ENCODE data around the gene PJA1. TPM values are rescaled to one million over a fixed set of nuclear protein-coding genes. Genes with fewer than 3 reads are reported as not detected.
A peak's percentile ranks its signal among the peaks of the same experiment; 100 is the strongest.

Gene PJA1
- total and polyA plus RNA-seq, 12 donors = 4.7 to 49.6 (median 23.4) TPM

DNA sequence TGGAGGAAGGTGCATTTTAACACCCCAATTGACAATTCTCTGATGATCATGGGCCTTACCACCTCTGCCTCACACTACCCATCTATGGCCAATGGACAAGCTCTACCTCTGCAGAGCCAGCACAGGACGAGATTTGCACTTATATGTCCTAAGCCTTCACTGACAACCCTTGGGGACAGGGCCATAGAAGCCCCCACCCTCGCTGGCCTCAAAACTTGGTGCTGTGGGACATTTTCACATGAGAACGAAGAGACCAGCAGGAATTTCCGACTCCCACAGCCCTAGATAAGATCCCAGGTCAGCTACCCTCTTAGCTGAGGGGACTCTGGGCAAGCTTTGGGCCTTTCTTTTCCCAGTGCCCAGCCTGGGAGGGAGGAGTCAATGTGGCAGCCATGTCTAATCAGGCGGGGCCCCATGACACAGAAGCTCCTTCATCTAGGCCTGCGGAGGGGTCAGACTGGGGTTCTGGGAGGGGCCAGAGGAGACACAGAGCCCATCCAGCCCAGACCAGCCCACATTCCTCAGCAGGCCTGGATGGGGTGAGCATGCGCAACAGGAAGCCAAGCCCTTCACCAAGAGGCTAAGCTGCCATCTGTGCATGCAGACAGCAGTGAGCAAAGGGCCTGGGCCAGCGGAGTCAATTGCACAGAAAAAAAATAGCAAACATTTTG lies 12.1 kb downstream of the PJA1 start:
- Histone ChIP-seq H3K36me3 (replicated peaks in 1 of 2) (no peaks in the 10 kb centered on the region), H3K9me3 (replicated peaks in 1 of 3) (no peaks in the 10 kb centered on the region), H3K4me3 (no peak overlapping the region), H3K27ac (peak overlapping the region in 2 of 5 donors; percentile 9 to 13), H3K27me3 (peaks cover 28% of the 10 kb centered on the region), H3K4me1 (replicated peaks in 1 of 2) (no peaks in the 10 kb centered on the region)
- intact Hi-C loops (cut with DNase I) = no loop called here
- no peak for TF ChIP-seq POLR2A (IDR thresholded peaks at IDR 0.05)
- no peak for TF ChIP-seq CTCF (IDR thresholded peaks at IDR 0.05)
- peak; percentile 7 to 65 (median 32) for DNase-seq
- 60 to 90% (median 68%) methylated on average over 2 to 8 of the region's 8 CpGs for WGBS, 4 donors

DNA sequence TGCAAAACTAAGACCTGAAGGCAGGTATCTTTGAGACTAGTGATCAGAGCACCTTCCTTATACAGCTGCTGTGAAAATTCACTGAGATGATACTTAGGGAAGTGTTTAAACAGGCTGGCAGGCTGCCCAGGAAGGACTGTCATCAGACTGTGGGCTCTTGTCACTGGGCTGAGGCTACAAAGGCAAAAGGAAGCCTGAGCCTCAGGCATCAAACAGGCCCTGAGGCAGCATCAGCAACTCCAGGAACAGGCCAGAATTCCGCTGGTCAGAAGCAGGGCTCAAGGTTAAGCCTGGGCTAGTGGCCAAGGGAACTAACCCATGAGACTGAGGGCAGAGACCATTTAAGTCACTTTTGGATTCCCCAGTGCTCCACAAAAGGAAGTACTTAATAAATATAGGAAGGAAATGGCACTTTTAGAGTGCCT lies 12.8 kb downstream of the PJA1 start:
- peak overlapping the region in 1 of 5 donors; percentile 9 for H3K27ac ChIP-seq
- TF ChIP-seq POLR2A (IDR thresholded peaks at IDR 0.05) (no peak), CTCF (IDR thresholded peaks at IDR 0.05) (no peak)
- DNase-seq = peak; percentile 35 to 75 (median 66)
- 4 to 15% (median 8%) methylated on average over 1 of the region's 1 CpG; no CpG with 5 or more reads in 1 of the 4 donors for WGBS, 4 donors
- peaks cover 22% of the 10 kb centered on the region for H3K27me3 ChIP-seq
- intact Hi-C loops (cut with DNase I) = no loop called here
- no peaks in the 10 kb centered on the region for H3K9me3 ChIP-seq (replicated peaks in 1 of 3)
- H3K36me3 ChIP-seq (replicated peaks in 1 of 2) = no peaks in the 10 kb centered on the region
- H3K4me1 ChIP-seq (replicated peaks in 1 of 2) = no peaks in the 10 kb centered on the region
- H3K4me3 ChIP-seq = no peak overlapping the region

DNA sequence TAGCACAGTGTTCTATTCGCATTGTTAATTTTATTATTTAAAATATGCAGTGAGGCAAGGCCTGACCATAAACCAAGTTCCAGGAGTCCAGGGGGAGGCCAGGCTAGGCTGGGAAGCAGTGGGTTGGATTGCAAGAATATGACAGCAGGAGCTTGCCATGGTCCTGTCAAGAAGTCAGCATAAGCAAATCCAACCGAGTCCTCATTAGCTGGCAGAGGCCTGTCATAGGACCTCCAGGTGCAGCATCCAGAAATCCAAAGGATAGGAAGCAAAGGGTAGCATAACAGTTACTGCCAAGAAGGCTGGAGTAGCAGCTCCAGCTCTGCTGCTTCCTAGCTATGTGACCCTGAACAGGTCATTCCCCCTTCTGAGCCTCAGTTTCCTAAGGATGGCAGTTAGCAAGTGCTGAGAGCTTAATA lies 13.4 kb downstream of the PJA1 start:
- H3K4me1 ChIP-seq (replicated peaks in 1 of 2) = no peaks in the 10 kb centered on the region
- intact Hi-C loops (cut with DNase I) = no loop called here
- no peak overlapping the region for H3K27ac ChIP-seq
- H3K9me3 ChIP-seq (replicated peaks in 1 of 3) = no peaks in the 10 kb centered on the region
- H3K4me3 ChIP-seq = no peak overlapping the region
- no peaks in the 10 kb centered on the region for H3K36me3 ChIP-seq (replicated peaks in 1 of 2)
- H3K27me3 ChIP-seq = peaks cover 22% of the 10 kb centered on the region
- TF ChIP-seq POLR2A (IDR thresholded peaks at IDR 0.05) = no peak
- WGBS, 4 donors = 66 to 88% (median 87%) methylated on average over 2 of the region's 2 CpGs; no CpG with 5 or more reads in 1 of the 4 donors
- DNase-seq = peak in 1 of 7 donors; percentile 0

DNA sequence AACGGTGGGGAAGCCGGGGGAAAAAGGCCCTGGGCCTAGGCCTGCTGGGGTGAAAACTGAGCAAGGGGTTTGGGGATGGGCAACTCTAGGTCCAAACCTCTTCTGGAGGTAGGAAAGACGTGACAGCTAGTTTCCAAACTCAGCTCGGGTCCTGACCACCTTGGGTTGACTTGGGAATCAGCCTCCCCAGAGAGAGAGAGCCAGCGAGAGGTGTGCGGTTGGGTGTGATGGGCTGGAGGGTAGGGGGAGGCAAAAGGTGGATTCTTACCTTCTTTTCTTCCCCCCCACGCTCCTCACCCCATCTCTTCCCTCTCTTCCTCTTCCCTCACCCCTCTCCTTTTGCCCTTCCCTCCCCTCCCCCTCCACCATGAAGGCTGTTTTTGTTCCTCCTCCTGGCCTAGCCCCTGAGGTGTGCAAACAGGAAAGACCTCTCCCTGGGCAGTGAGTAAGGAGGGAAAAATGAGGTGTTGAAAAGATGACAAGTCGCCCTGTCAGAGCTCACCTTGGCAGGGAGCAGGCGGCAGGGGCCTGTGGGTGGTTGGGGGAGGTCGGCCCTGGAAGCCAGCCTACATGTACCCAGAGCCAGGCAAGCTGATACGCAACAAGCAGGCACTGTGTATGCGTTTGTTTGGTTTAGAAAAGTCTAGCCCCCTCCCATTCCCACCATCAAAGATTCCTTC lies 14.8 kb downstream of the PJA1 start:
- intact Hi-C loops (cut with DNase I) = no loop called here
- DNase-seq = peak in 1 of 7 donors; percentile 9

More for the DNA sequence above, 14.8 kb downstream of the PJA1 start:
- WGBS, 4 donors = 63 to 86% (median 74%) methylated on average over 11 to 12 of the region's 12 CpGs
- H3K27ac ChIP-seq = no peak overlapping the region
- H3K27me3 ChIP-seq = peaks cover 19% of the 10 kb centered on the region
- H3K4me3 ChIP-seq = no peak overlapping the region
- TF ChIP-seq CTCF (IDR thresholded peaks at IDR 0.05) (no peak), POLR2A (IDR thresholded peaks at IDR 0.05) (no peak)
- no peaks in the 10 kb centered on the region for H3K9me3 ChIP-seq (replicated peaks in 1 of 3)
- H3K36me3 ChIP-seq (replicated peaks in 1 of 2) = no peaks in the 10 kb centered on the region
- no peaks in the 10 kb centered on the region for H3K4me1 ChIP-seq (replicated peaks in 1 of 2)
